Stimulated activated naive B cell treated with anti-CD40 and anti-IgM and Interleukin-4, amounts not matched to agents 10 μg/mL and 1 μg/mL and 100 μg/mL, for 72 hours (primary cell): ENCODE data around the gene ADIG.

ENCODE experiments used
- ATAC-seq, 2 donors: fragments of 150-1000 bp; cut with Tn5 transposase; replicated peaks; 2 replicates each; pipeline ENCODE4 v1.10.0; 2021; ENCODE audit warnings: moderate library complexity in 1 of 2
- DNase-seq: peaks from one replicate; pipeline ENCODE4 v3.0.0; 2021
- H3K27ac Mint-ChIP-seq: one replicate; pipeline ENCODE4 v1.8.0; 2022; ENCODE audit warnings: mild to moderate bottlenecking, mixed read lengths
- H3K27me3 Mint-ChIP-seq, 2 donors: one replicate each; pipeline ENCODE4 v1.8.0; 2022; ENCODE audit warnings: mixed read lengths in 2 of 2
- H3K36me3 Mint-ChIP-seq, 2 donors: one replicate each; pipeline ENCODE4 v1.8.0; 2022; ENCODE audit warnings: mixed read lengths in 2 of 2, mild to moderate bottlenecking in 1 of 2
- H3K4me1 Mint-ChIP-seq, 2 donors: one replicate each; pipeline ENCODE4 v1.8.0; 2022; ENCODE audit warnings: mixed read lengths in 2 of 2, mild to moderate bottlenecking in 1 of 2
- H3K4me3 Mint-ChIP-seq, 2 donors: one replicate each; pipeline ENCODE4 v1.8.0; 2022; ENCODE audit warnings: mild to moderate bottlenecking in 2 of 2, mixed read lengths in 2 of 2, moderate library complexity in 1 of 2
- H3K9me3 Mint-ChIP-seq, 2 donors: one replicate each; pipeline ENCODE4 v1.8.0; 2022; ENCODE audit warnings: mixed read lengths in 2 of 2, mild to moderate bottlenecking in 1 of 2

Gene ADIG

DNA sequence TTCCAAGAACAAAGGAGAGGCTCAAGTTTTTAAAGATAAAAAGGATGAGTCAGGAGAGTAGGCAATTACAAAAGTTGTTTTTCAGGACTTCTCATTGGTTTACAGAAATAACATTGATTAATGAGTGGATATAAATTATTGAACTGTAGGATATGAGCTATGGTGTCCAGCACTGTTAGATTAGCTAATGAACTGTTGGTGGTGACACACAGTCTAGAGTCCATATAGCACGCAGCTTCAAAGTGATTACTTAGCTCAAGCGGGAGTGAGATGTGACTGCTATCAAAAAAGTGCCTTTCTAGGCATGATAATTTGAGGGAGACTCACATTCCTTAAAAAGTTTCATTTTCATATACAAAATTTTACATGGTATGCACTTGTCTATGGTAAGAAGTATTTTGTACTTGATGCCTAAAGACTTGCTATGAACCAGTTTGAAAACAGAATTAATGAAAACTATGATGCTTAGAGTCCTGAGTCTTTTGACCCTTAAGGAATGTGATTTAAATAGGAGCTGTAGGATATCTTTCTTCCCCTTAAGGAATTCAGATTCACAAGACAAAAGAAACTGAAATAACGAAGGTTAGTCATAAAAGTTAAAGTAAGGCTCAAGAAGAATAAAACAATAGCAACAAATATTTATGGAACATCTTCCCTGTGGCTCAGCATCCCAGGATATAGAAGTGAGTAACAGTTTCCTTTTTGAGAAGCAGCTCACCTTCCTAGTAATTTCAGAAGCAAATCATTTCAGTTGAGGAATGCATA is 22.2 kb upstream of the ADIG start:
- H3K27me3 Mint-ChIP-seq = no peaks in the 10 kb centered on the region
- no peaks in the 10 kb centered on the region for H3K9me3 Mint-ChIP-seq
- DNase-seq = no peak
- no peak overlapping the region for H3K4me3 Mint-ChIP-seq
- peaks cover 0 to 2% of the 10 kb centered on the region in 2 donors for H3K4me1 Mint-ChIP-seq
- no peak overlapping the region for H3K27ac Mint-ChIP-seq
- H3K36me3 Mint-ChIP-seq = peaks cover 27 to 48% of the 10 kb centered on the region in 2 donors
- no peak for ATAC-seq

DNA sequence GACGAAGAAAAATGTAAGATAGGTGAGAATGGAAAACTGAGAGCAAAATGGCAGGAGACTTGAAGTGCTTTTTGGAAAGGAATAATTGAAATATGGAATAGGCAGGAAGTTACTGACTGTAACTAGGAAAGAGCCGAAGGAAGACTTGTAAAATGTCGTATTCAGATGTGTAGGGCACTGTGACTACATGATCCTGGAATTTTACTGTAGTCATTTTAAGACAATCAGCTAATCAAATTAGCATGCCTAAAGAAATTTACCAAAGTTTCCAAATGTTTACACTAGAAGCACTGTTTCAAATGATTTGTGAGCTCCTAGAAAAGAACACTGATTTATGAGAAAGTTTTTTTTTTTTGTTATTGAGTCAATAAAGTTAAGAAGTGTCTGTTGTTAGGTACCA is 21.2 kb upstream of the ADIG start:
- Mint-ChIP-seq H3K27me3 (no peaks in the 10 kb centered on the region), H3K36me3 (peaks cover 30 to 46% of the 10 kb centered on the region in 2 donors), H3K4me1 (peaks cover 0 to 2% of the 10 kb centered on the region in 2 donors), H3K9me3 (no peaks in the 10 kb centered on the region), H3K4me3 (no peak overlapping the region), H3K27ac (no peak overlapping the region)
- no peak for ATAC-seq
- DNase-seq = no peak

DNA sequence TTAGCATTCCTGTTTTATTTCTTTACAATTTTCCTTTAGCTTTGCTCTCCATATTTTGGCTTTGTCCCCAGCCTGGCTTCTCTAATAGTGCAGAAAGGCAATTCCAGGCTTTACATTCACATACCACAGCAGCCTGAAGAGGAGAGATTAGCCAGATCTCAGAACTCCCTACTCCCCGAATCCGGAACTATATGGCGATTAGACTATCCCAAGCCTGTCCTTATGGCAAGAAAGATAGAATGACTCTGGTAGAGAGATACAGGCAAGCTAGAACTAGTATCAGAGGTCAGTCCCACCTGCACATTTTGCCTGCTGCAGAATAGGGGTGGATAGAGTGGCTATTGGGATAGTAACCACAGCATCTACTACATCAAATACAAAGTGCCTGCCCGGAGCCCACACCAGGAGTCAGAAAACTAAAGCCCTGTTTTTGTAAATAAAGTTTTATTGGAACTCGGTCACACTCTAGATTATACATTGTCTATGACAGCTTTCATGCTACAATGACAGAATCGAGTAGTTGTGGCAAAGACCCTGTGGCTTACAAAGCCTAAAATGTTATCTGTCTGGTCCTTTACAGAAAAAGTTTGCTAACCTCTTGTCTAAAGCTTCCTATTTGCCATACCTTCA is 17.1 kb upstream of the ADIG start:
- peaks cover 0 to 2% of the 10 kb centered on the region in 2 donors for H3K4me1 Mint-ChIP-seq
- H3K36me3 Mint-ChIP-seq = peaks cover 27 to 46% of the 10 kb centered on the region in 2 donors
- H3K9me3 Mint-ChIP-seq = no peaks in the 10 kb centered on the region
- ATAC-seq (no peak), DNase-seq (no peak)
- H3K27me3 Mint-ChIP-seq = no peaks in the 10 kb centered on the region
- no peak overlapping the region for H3K27ac Mint-ChIP-seq
- no peak overlapping the region for H3K4me3 Mint-ChIP-seq

DNA sequence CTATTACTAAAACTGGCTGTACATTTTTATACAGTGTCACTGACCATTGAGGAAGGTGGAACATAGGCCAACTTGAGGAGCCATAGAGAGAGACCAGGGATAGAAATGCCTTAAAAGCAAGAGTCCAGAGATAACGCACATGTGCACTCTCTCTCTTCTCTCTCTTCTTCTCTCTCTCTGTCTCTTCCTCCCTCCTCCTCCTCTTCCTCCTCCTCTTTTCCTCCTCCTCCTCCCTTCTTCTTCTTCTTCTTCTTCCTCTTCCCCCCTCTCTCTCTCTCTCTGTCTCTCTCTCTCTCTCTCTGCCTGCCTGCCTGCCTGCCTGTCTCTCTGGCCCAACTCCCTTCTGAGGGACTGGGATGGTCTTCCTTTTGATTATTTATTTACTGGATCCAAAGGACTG is 16.3 kb upstream of the ADIG start:
- DNase-seq = no peak
- no peak for ATAC-seq
- no peak overlapping the region for H3K4me3 Mint-ChIP-seq
- H3K27ac Mint-ChIP-seq = no peak overlapping the region
- H3K9me3 Mint-ChIP-seq = no peaks in the 10 kb centered on the region
- H3K27me3 Mint-ChIP-seq = no peaks in the 10 kb centered on the region
- peaks cover 25 to 40% of the 10 kb centered on the region in 2 donors for H3K36me3 Mint-ChIP-seq
- peaks cover 0 to under 1% of the 10 kb centered on the region in 2 donors for H3K4me1 Mint-ChIP-seq

DNA sequence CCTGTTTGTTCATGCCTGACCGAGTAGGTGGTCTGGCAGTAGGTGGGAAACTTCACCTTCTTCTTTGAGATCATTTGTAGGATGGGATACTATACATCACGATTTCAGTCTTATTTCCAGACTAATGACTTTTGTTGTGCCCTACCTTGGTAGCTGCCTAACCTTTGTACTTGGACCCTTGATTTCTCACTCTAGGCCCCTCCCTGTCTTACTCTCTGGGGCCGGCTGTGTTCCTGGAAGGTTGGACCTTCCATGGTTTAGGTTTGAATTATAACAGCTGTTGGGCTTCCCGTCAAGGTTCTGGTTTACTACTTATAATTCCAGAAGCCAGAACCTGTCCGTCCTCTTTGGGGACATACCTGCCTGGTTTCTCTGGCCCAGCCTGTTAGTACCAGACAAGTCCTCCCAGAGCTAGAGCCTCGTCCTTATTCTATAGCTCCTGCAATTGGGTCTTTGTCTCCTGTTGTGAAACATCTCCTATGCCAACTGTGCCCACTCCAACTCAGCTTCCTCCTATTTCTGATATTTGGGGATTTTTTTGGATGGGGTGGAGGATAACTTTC is 14.9 kb upstream of the ADIG start:
- H3K9me3 Mint-ChIP-seq = no peaks in the 10 kb centered on the region
- peaks cover 25 to 37% of the 10 kb centered on the region in 2 donors for H3K36me3 Mint-ChIP-seq
- no peak overlapping the region for H3K27ac Mint-ChIP-seq
- no peak for DNase-seq
- peaks cover 0 to 4% of the 10 kb centered on the region in 2 donors for H3K4me1 Mint-ChIP-seq
- ATAC-seq = no peak
- H3K27me3 Mint-ChIP-seq = no peaks in the 10 kb centered on the region
- H3K4me3 Mint-ChIP-seq = no peak overlapping the region

DNA sequence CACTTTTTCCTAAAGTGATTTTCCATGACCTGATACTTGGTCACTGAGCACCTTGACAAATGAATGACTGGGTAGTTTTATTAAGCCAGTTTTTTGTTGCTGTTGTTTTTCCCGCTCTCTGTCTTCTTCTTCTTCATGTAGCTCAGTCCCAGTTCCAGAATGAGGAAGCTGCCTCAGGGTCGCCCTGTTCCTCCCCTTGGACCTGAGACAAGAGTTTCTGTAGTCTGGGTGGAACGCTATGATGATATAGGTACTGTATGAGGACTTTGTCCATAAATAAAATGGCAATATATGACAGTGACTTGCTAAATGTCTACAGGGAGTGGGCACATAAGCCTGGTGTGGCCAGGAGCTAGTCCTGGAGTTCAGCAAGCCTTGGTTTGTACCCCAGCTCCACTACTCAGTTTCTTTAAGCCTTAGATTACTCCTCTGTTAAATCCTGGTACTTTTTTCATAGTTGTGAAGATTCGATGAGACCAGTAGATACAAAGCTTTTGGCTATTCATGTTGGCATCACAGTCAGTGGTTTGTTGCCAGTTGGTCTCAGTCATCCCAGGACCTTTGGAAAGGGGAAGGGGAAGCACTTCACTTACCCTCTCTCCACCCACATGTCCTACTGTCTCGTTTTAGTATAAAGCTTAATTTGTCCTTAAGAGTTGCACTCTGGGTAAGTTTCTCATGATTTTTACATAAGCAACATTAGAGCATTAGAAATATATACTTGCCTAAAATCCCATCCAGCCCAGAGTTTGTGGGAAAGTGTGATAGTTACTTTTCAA is 11.1 kb upstream of the ADIG start:
- peaks cover 0 to 4% of the 10 kb centered on the region in 2 donors for H3K4me1 Mint-ChIP-seq
- no peak overlapping the region for H3K4me3 Mint-ChIP-seq
- H3K36me3 Mint-ChIP-seq = peaks cover 21 to 34% of the 10 kb centered on the region in 2 donors
- no peaks in the 10 kb centered on the region for H3K27me3 Mint-ChIP-seq
- DNase-seq = no peak
- H3K27ac Mint-ChIP-seq = peak overlapping the region; percentile 60
- H3K9me3 Mint-ChIP-seq = no peaks in the 10 kb centered on the region
- ATAC-seq = peak in 1 of 2 donors; percentile 31

DNA sequence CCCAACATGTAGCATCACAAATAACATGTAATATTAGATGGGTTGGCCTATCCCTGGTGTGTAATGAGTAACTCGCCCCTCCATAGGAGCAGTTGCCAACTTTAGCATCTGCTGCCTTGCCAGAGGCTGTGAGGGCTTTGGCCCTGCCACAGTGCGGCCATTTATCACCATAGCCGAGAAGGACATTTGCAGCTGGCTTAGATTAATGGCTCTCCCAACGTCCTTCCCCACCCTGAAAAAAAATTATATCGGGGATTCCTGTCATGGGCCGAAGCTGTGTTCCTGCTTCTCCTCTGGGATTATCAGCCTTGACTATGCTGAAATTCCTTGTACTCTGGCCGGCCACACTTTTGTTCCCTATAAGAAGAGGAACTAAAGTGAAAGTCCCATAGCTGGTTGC is 7.6 kb upstream of the ADIG start:
- no peak for DNase-seq
- Mint-ChIP-seq H3K27ac (no peak overlapping the region), H3K27me3 (no peaks in the 10 kb centered on the region), H3K4me3 (no peak overlapping the region), H3K9me3 (no peaks in the 10 kb centered on the region), H3K4me1 (peaks cover 0 to 4% of the 10 kb centered on the region in 2 donors), H3K36me3 (peaks cover 20 to 34% of the 10 kb centered on the region in 2 donors)
- no peak for ATAC-seq

DNA sequence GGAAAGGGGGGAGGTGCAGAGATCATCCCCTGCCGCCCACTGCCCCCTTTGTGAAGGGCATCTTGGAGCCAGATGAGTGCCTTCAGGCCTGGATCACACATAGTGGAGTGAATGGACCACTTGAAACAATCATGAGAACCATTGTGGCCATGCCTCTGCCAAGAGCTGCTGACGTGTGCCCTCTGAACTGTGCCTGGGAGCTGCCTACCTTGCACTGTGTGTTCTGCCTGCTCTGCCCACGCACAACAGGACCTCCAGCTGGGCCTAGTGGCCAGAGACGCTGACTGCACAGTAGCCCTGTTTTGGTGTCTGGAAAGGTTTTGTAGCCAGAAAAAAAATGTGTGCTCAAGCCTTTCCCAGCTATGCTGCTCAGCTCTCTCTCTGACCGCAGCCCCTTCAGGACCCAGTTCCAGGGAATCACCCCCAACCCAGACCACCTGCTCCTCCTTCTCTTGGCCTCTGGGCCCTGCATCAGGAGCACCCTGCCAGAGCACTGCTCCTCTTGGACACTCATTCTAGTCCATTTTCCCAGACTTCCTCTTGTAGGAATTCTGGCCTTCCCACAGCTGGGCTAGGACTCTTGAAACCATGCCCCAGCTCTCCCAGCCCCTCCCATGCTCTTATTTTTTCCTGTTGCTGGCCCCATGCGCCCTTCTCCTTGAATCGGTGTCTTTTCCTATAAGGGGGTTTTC is 1.6 kb upstream of the ADIG start:
- Mint-ChIP-seq H3K27ac (no peak overlapping the region), H3K4me3 (no peak overlapping the region), H3K36me3 (peaks cover 9 to 20% of the 10 kb centered on the region in 2 donors), H3K4me1 (no peaks in the 10 kb centered on the region), H3K27me3 (no peaks in the 10 kb centered on the region), H3K9me3 (no peaks in the 10 kb centered on the region)
- DNase-seq (no peak), ATAC-seq (no peak)

DNA sequence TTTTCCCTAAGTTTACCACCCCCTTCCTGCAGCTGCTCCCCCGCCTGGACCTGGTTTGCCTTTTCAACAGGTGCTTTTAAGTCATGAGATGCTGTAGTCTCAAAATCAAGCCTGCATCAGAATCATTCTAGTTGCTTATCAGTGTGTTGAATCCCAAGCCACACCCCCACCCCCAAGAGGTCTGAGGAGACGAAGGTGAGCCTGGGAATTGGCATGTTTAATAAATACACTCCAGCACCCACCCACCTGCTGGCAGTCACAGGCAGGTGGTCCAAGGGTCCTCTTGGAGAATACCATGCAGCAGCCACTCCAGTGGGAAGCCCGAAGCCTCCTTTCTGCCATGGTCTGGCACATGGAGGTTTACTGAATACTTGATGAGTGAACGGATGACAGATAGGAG is 1.1 kb upstream of the ADIG start:
- H3K36me3 Mint-ChIP-seq = peaks cover 4 to 14% of the 10 kb centered on the region in 2 donors
- peak overlapping the region; percentile 81 for H3K27ac Mint-ChIP-seq
- H3K4me1 Mint-ChIP-seq = no peaks in the 10 kb centered on the region
- DNase-seq = no peak
- ATAC-seq = no peak
- H3K27me3 Mint-ChIP-seq = no peaks in the 10 kb centered on the region
- no peak overlapping the region for H3K4me3 Mint-ChIP-seq
- H3K9me3 Mint-ChIP-seq = no peaks in the 10 kb centered on the region

DNA sequence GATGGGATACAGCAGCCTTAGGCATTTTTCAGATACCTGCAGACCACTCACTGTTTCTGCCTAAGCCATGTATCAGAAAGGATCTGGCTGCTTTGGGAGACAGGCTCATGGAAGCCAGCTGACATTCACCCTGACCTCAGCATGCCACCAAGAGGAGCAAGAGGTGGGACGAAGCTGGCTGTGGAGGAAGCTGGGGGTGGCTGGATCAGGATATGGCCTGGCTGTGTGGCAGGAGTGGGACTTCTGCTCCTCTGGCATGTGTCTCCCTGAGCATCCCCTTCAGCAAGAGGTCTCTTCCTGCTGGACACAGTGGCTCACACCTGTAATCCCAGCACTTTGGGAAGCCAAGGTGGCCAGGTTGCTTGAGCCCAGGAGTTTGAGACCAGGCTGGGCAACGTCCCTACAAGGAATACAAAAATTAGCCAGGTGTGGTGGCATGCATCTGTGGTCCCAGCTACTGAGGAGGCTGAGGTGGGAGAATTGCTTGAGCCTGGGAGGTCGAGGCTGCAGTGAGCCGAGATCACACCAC is 897 bp downstream of the ADIG start:
- peaks cover 0 to 5% of the 10 kb centered on the region in 2 donors for H3K36me3 Mint-ChIP-seq
- H3K4me1 Mint-ChIP-seq = no peaks in the 10 kb centered on the region
- DNase-seq = no peak
- H3K27ac Mint-ChIP-seq = no peak overlapping the region
- H3K27me3 Mint-ChIP-seq = peaks cover 0 to 2% of the 10 kb centered on the region in 2 donors
- no peaks in the 10 kb centered on the region for H3K9me3 Mint-ChIP-seq
- no peak for ATAC-seq
- H3K4me3 Mint-ChIP-seq = no peak overlapping the region

DNA sequence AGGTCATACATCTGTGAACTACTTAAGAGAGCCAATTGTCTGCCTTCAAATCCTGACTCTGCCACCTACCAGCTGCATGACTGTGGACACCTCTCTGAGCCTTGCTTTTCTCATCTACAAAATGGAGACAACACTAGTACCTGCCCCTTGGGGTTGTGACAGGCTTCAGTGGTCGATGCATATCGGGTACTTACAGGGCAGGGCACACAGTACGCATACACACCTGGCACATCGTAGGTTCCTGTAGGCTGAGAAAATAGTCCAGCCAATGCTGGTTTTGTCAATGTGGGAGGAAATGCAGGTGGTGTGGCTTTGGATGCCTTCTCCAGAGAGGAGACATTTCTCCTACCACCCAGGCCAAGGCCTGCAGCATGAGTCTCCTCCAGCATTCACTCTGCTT is 2.3 kb downstream of the ADIG start:
- H3K9me3 Mint-ChIP-seq = no peaks in the 10 kb centered on the region
- DNase-seq (no peak), ATAC-seq (no peak)
- H3K36me3 Mint-ChIP-seq = peaks cover 0 to 4% of the 10 kb centered on the region in 2 donors
- H3K27ac Mint-ChIP-seq = no peak overlapping the region
- H3K27me3 Mint-ChIP-seq = peaks cover 0 to 6% of the 10 kb centered on the region in 2 donors
- H3K4me1 Mint-ChIP-seq = no peaks in the 10 kb centered on the region
- H3K4me3 Mint-ChIP-seq = no peak overlapping the region

DNA sequence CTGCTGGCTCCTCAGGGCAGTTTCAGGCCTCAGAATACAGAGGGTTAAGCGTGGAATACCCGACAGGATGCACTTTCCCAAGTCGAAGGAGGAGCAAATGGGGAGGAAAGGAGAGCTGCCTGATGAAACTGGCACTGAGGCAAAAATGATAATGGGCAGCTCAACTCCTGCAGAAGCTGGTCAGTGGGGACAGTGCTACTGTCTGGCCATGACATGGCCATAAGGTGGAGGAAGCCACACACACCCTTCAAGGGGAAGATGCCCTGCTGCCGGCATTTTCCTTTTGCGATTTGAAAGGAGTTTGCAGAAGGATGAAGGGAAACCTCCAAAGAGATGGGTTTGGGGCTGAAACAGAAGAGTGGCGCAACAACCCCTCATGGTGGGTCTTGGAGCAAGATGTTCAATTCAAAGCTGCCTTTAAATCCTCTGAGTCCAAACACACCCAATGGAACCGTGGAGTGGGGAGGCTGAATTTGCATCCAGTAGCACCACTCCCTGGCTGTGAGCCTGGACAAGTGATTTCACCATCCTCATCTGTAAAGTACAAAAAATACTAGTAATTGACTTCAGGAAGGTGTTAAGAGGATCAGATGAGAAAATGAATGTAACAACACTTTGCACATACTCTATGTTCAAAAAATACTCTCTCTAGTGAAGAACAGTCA is 3.2 kb downstream of the ADIG start:
- peaks cover 0 to 6% of the 10 kb centered on the region in 2 donors for H3K27me3 Mint-ChIP-seq
- H3K4me1 Mint-ChIP-seq = no peaks in the 10 kb centered on the region
- no peak overlapping the region for H3K4me3 Mint-ChIP-seq
- H3K27ac Mint-ChIP-seq = no peak overlapping the region
- DNase-seq (no peak), ATAC-seq (no peak)
- no peaks in the 10 kb centered on the region for H3K9me3 Mint-ChIP-seq
- H3K36me3 Mint-ChIP-seq = peaks cover 0 to 4% of the 10 kb centered on the region in 2 donors

DNA sequence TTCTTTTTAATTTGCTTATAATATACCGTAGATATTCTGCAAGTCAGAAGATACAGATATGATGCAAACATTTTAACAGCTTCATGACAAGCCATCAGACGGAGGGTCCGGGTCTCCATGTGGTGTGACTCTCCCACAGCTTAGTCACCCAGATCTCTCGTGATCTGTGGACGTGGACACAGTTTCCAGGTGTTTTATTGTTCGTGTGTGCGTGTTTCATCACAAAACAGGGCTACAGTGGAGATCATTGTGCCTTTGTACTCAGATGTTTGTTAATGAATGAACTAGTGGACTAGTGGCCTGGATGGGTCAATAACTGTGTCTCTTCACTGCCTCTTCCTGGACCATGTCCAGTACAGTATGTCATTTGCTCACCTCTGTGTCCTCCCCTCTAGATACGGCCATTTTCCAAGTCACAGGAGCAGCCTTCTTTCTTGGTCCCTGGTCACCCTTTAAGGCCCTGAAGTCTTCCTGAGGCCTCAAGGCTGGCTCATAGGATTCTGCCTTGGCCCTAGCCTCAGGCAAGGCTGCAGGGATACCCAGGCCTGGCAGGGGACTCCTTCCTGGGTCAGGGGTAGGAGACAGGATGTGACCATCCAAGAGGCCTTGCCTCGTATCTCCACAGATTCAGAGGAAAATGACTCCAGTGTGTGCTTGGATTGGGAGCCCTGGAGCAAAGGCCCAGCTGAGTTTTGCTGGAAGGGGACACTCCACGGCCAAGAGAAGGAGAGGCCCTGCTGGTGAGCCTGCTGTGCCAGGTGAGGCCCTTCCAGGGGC is 4.6 kb downstream of the ADIG start:
- no peaks in the 10 kb centered on the region for H3K36me3 Mint-ChIP-seq
- DNase-seq = no peak
- H3K4me1 Mint-ChIP-seq = no peaks in the 10 kb centered on the region
- H3K27ac Mint-ChIP-seq = no peak overlapping the region
- no peak overlapping the region for H3K4me3 Mint-ChIP-seq
- H3K27me3 Mint-ChIP-seq = peaks cover 0 to 6% of the 10 kb centered on the region in 2 donors
- no peak for ATAC-seq
- H3K9me3 Mint-ChIP-seq = no peaks in the 10 kb centered on the region
